Calu3 (cell line): ENCODE data around the gene PBX4. TPM values are rescaled to one million over a fixed set of nuclear protein-coding genes. Genes with fewer than 3 reads are reported as not detected.

ENCODE experiments used
- BruUV-seq: library from RNA; stranded (reverse); fragments of 400-500 nt; replicated peaks from 2 replicates; lab custom pipeline; 2021; lab: Mats Ljungman, UMichigan
- CTCF ChIA-PET: fragments of 300-600 bp; sonication (Branson Sonifier 250); formaldehyde crosslinking; loops from one replicate; lab custom pipeline; 2022; ENCODE audit warnings: antibody characterized with exemption; lab: Charles Lee
- DNase-seq: peaks from one replicate; pipeline ENCODE4 v3.0.0; 2022
- H3K27ac Mint-ChIP-seq: one replicate; pipeline ENCODE4 v1.8.0; 2022; ENCODE audit warnings: mixed read lengths; ENCODE audit not compliant: unreplicated experiment
- H3K27me3 Mint-ChIP-seq: one replicate; pipeline ENCODE4 v1.8.0; 2022; ENCODE audit warnings: mixed read lengths; ENCODE audit not compliant: unreplicated experiment
- H3K36me3 Mint-ChIP-seq: one replicate; pipeline ENCODE4 v1.8.0; 2022; ENCODE audit warnings: mild to moderate bottlenecking, moderate library complexity, mixed read lengths; ENCODE audit not compliant: insufficient read depth, unreplicated experiment
- H3K4me1 Mint-ChIP-seq: one replicate; pipeline ENCODE4 v1.8.0; 2022; ENCODE audit warnings: mild to moderate bottlenecking, low read depth, mixed read lengths; ENCODE audit not compliant: unreplicated experiment
- H3K4me3 Mint-ChIP-seq: one replicate; pipeline ENCODE4 v1.8.0; 2022; ENCODE audit warnings: mild to moderate bottlenecking, low read depth, moderate library complexity, mixed read lengths; ENCODE audit not compliant: unreplicated experiment
- H3K9me3 Mint-ChIP-seq: one replicate; pipeline ENCODE4 v1.8.0; 2022; ENCODE audit warnings: low read depth, mixed read lengths; ENCODE audit not compliant: unreplicated experiment
- intact Hi-C: fragments of 100-400 bp; cut with micrococcal nuclease; formaldehyde crosslinking; loops from one replicate; pipeline ENCODE4 v1.10.0; 2022; ENCODE audit not compliant: unreplicated experiment
- total RNA-seq: library from RNA; stranded (reverse); gene quantifications from 2 replicates; pipeline ENCODE4 v1.2.3, GENCODE V29; 2022
- TF ChIP-seq, protein P1 (sequence below): fragments of 200-600 bp; IDR thresholded peaks from one replicate; pipeline ENCODE4 v1.8.0; 2022; ENCODE audit warnings: antibody characterized with exemption; ENCODE audit not compliant: unreplicated experiment

The PBX4 gene
- total RNA-seq, 1 experiment from 2014 or later: 6.0 TPM

DNA sequence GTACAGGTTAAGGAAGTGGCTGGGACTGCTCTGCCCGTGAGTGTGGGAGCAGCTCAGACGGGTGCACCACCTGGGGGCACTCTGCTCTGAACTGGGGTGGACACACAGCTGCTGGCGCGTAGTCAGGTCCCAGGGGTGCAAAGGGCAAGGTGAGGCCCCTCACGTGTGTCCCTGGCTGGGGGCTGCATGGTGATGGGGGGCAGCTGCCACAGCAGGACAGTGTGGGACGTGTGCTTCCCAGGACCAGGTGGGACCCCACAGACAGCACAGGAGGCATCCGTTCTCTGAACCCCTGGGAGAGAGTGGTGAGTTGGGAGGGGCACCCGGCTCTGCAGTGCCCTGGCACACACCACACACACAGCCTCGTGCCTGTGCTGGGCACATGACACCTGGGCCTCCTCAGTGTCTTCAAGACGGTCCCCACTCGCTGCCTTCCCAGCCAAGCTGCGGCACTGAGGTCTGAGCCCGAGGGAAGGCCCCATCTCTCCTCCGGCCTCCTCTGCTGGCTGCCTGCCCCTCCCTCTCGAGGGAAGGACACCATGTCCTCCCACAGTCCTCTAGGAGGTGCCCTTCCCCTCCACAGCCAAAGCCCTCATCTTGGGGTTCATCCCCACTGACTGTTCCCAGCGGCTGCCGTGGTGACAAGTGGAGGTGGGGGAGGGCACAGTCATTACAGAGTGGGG, 55.7 kb downstream of the PBX4 start:
- H3K36me3 Mint-ChIP-seq: no peaks in the 10 kb centered on the region
- H3K4me3 Mint-ChIP-seq: no peak overlapping the region
- H3K4me1 Mint-ChIP-seq: no peaks in the 10 kb centered on the region
- no peak overlapping the region for H3K27ac Mint-ChIP-seq
- BruUV-seq: no TSS peak
- no peak for DNase-seq
- no peaks in the 10 kb centered on the region for H3K9me3 Mint-ChIP-seq
- no peaks in the 10 kb centered on the region for H3K27me3 Mint-ChIP-seq
- intact Hi-C loops: no loop called here
- CTCF ChIA-PET: no interaction called here
- TF ChIP-seq, protein P1, sequence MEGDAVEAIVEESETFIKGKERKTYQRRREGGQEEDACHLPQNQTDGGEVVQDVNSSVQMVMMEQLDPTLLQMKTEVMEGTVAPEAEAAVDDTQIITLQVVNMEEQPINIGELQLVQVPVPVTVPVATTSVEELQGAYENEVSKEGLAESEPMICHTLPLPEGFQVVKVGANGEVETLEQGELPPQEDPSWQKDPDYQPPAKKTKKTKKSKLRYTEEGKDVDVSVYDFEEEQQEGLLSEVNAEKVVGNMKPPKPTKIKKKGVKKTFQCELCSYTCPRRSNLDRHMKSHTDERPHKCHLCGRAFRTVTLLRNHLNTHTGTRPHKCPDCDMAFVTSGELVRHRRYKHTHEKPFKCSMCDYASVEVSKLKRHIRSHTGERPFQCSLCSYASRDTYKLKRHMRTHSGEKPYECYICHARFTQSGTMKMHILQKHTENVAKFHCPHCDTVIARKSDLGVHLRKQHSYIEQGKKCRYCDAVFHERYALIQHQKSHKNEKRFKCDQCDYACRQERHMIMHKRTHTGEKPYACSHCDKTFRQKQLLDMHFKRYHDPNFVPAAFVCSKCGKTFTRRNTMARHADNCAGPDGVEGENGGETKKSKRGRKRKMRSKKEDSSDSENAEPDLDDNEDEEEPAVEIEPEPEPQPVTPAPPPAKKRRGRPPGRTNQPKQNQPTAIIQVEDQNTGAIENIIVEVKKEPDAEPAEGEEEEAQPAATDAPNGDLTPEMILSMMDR: no peak

DNA sequence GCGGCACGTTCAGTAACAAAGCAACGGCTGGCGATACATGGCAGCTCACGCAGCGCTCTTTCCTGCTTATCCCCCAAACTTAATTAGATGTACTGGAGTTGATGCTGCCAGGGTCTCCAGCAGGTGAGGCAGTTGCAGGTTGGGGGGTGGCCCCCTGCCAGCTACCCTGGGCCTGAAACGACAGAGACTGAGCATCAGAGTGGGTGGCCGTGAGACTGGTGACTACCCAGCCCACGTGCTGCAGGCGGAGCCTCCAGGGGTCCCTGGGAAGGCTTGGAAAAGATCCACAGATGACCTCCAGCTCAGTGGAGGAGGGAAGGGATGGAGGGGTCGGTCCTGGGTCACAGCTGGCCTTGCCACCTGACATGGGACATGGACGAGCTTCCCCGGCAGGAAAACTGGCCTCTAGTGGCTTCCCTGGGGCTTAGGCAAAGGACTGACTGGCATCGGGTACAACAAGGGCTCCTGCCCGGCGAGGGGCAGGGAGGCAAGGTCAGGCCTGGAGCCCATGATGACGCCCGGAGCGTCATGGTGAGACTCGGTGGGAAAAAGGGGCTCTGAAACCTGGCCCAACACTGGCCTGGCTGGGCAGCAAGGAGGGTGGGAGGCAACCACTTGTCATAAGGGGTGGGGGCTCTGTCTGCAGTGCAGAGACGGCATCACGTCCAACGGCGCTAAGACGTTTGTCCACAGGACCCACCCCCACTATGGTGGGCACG, 56.4 kb downstream of the PBX4 start:
- H3K9me3 Mint-ChIP-seq: no peaks in the 10 kb centered on the region
- H3K27me3 Mint-ChIP-seq: no peaks in the 10 kb centered on the region
- no peak for DNase-seq
- H3K27ac Mint-ChIP-seq: no peak overlapping the region
- H3K36me3 Mint-ChIP-seq: no peaks in the 10 kb centered on the region
- BruUV-seq: no TSS peak
- CTCF ChIA-PET: no interaction called here
- TF ChIP-seq, protein P1: no peak
- no peaks in the 10 kb centered on the region for H3K4me1 Mint-ChIP-seq
- no peak overlapping the region for H3K4me3 Mint-ChIP-seq
- intact Hi-C loops: no loop called here

DNA sequence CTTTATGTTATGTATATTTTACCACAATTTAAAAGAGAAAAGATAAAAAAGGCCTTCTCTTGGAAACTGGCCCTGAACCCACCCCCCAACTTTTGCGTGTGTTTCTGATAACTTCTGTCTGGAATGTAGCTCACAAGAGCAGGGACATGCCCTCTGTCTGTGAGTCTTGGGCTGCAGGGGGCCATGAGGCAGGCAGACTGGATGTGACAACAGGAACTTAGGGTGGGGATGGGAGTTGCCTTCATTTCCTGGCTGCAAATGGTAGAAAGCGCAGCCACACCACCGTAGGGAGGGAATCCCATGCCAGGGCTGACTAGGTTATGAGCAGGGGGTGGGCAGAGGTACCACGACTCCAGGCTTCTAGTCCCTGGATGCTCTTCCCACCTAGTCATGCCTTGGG, 58.6 kb downstream of the PBX4 start:
- H3K4me3 Mint-ChIP-seq: no peak overlapping the region
- CTCF ChIA-PET: no interaction called here
- no peak overlapping the region for H3K27ac Mint-ChIP-seq
- H3K27me3 Mint-ChIP-seq: no peaks in the 10 kb centered on the region
- DNase-seq: no peak
- no peaks in the 10 kb centered on the region for H3K9me3 Mint-ChIP-seq
- H3K4me1 Mint-ChIP-seq: no peaks in the 10 kb centered on the region
- BruUV-seq: no TSS peak
- intact Hi-C loops: loop anchor here (10.0 kb wide), 1 partner anchor 45 kb away; no protein-coding TSS in a partner anchor
- TF ChIP-seq, protein P1: no peak
- H3K36me3 Mint-ChIP-seq: no peaks in the 10 kb centered on the region

DNA sequence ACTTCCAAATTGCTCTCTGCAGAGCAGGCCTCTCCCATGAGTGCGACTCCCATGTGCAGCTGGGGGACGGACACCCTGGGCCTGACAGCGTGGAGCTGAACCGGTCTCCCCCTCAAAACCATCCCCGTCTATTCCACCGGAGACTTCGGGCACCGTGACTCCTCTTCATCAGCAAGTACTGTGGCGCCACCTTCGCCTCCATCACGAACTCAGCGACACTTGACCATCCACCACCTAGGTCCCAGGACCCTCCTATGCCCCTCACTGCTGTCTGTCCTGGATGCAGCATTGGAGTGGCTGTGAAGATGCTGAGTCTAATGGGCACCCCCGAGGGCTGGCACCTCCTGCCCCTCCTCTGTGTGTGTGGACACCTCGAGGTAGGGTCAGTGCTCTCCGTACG, 59.9 kb downstream of the PBX4 start:
- H3K27me3 Mint-ChIP-seq: no peaks in the 10 kb centered on the region
- BruUV-seq: no TSS peak
- CTCF ChIA-PET: no interaction called here
- no peak overlapping the region for H3K4me3 Mint-ChIP-seq
- H3K36me3 Mint-ChIP-seq: no peaks in the 10 kb centered on the region
- no peaks in the 10 kb centered on the region for H3K9me3 Mint-ChIP-seq
- no peak overlapping the region for H3K27ac Mint-ChIP-seq
- TF ChIP-seq, protein P1: no peak
- intact Hi-C loops: loop anchor here (10.0 kb wide), 1 partner anchor 46 kb away; no protein-coding TSS in a partner anchor
- no peaks in the 10 kb centered on the region for H3K4me1 Mint-ChIP-seq
- DNase-seq: no peak
